HEK293 (cell line): Measurements from ENCODE around the gene CPNE4.

Experiments
- CTCF ChIA-PET: fragments of 350-600 bp; formaldehyde crosslinking; extraction: SDS; loops from one replicate; lab custom pipeline; 2021; ENCODE audit warnings: antibody characterized with exemption; lab: Yijun Ruan, JAX
- POLR2A ChIA-PET: fragments of 300-600 bp; formaldehyde crosslinking; extraction: SDS; loops from one replicate; lab custom pipeline; 2020; ENCODE audit warnings: antibody characterized with exemption, inconsistent platforms; lab: Yijun Ruan, JAX
- H3K27ac ChIP-seq: fragments of 200-500 bp; sonication (Bioruptor generic); 2 replicates; pipeline ENCODE4 v1.5.1; 2014; ENCODE audit warnings: low read depth, low read length, control low read depth, inconsistent platforms; ENCODE audit errors: extremely low read depth
- H3K36me3 ChIP-seq, 2 experiments: fragments of 200-500 bp in 1 of 2; sonication (Bioruptor generic) in 1 of 2; 1 replicate in 1 of 2; 2 replicates in 1 of 2; pipeline ENCODE4 v1.5.1; 2014 to 2017; ENCODE audit warnings: inconsistent platforms in 2 of 2, low read length in 2 of 2; ENCODE audit not compliant: control insufficient read depth in 2 of 2, insufficient read depth in 1 of 2
- H3K4me1 ChIP-seq: fragments of 200-500 bp; sonication (Bioruptor generic); 2 replicates; pipeline ENCODE4 v1.5.1; 2014; ENCODE audit warnings: mild to moderate bottlenecking, low read length, inconsistent platforms; ENCODE audit not compliant: control insufficient read depth, insufficient read depth
- H3K4me3 ChIP-seq: 2 replicates; pipeline ENCODE4 v1.5.1; 2011; ENCODE audit warnings: low read depth, mild to moderate bottlenecking, control low read depth, low read length, moderate library complexity
- H3K9me3 ChIP-seq: fragments of 200-500 bp; sonication (Bioruptor generic); 2 replicates; pipeline ENCODE4 v1.5.1; 2014; ENCODE audit warnings: low read depth, low read length, inconsistent platforms; ENCODE audit not compliant: control insufficient read depth, insufficient read depth
- GFI1B ChIP-seq: fragments of 450-650 bp; formaldehyde crosslinking; IDR thresholded peaks from 2 replicates; pipeline ENCODE4 v1.5.1; 2016; ENCODE audit warnings: missing biosample characterization, missing genetic modification characterization
- GLI2 ChIP-seq: fragments of 450-650 bp; formaldehyde crosslinking; IDR thresholded peaks from 2 replicates; pipeline ENCODE4; 2017; ENCODE audit warnings: missing biosample characterization, missing genetic modification characterization, low read depth, borderline replicate concordance
- GLIS2 ChIP-seq: fragments of 450-650 bp; formaldehyde crosslinking; IDR thresholded peaks from 2 replicates; pipeline ENCODE4 v1.5.1; 2016; ENCODE audit warnings: missing biosample characterization, missing genetic modification characterization
- HOXC10 ChIP-seq: sonication (generic); formaldehyde crosslinking; IDR thresholded peaks from 2 replicates; pipeline ENCODE4 v1.8.1; 2023; ENCODE audit warnings: mild to moderate bottlenecking, missing genetic modification reagents
- KLF10 ChIP-seq: fragments of 450-650 bp; IDR thresholded peaks from 2 replicates; pipeline ENCODE4 v1.5.1; 2018; ENCODE audit warnings: missing biosample characterization, mild to moderate bottlenecking, missing genetic modification characterization
- KLF16 ChIP-seq: fragments of 450-650 bp; formaldehyde crosslinking; IDR thresholded peaks from 2 replicates; pipeline ENCODE4 v1.5.1; 2017; ENCODE audit warnings: missing biosample characterization, missing genetic modification characterization
- MEIS1 ChIP-seq: sonication (generic); formaldehyde crosslinking; IDR thresholded peaks from 2 replicates; pipeline ENCODE4 v1.8.1; 2022; ENCODE audit warnings: missing genetic modification reagents, mild to moderate bottlenecking, borderline replicate concordance
- MYNN ChIP-seq: fragments of 450-650 bp; formaldehyde crosslinking; IDR thresholded peaks from 2 replicates; pipeline ENCODE4 v1.5.1; 2016; ENCODE audit warnings: missing biosample characterization, missing genetic modification characterization, borderline replicate concordance
- SP2 ChIP-seq: fragments of 450-650 bp; formaldehyde crosslinking; IDR thresholded peaks from 2 replicates; pipeline ENCODE4 v1.5.1; 2016; ENCODE audit warnings: missing biosample characterization, missing genetic modification characterization
- SP3 ChIP-seq: fragments of 450-650 bp; formaldehyde crosslinking; IDR thresholded peaks from 2 replicates; pipeline ENCODE4 v1.5.1; 2016; ENCODE audit warnings: missing biosample characterization, missing genetic modification characterization
- WT1 ChIP-seq: fragments of 450-650 bp; formaldehyde crosslinking; IDR thresholded peaks from 2 replicates; pipeline ENCODE4 v1.5.1; 2016; ENCODE audit warnings: missing biosample characterization, missing genetic modification characterization
- ZNF112 ChIP-seq: fragments of 450-650 bp; formaldehyde crosslinking; IDR thresholded peaks from 2 replicates; pipeline ENCODE4 v1.5.0; 2017; ENCODE audit warnings: missing biosample characterization, missing genetic modification characterization
- ZNF157 ChIP-seq: fragments of 450-650 bp; formaldehyde crosslinking; IDR thresholded peaks from 2 replicates; pipeline ENCODE4 v1.5.1; 2016; ENCODE audit warnings: missing biosample characterization, missing genetic modification characterization
- ZNF169 ChIP-seq: fragments of 450-650 bp; formaldehyde crosslinking; IDR thresholded peaks from 2 replicates; pipeline ENCODE4 v1.5.1; 2016; ENCODE audit warnings: missing biosample characterization, missing genetic modification characterization
- ZNF175 ChIP-seq: fragments of 450-650 bp; formaldehyde crosslinking; IDR thresholded peaks from 2 replicates; pipeline ENCODE4 v1.5.1; 2016; ENCODE audit warnings: missing biosample characterization, missing genetic modification characterization
- ZNF184 ChIP-seq: fragments of 450-650 bp; IDR thresholded peaks from 2 replicates; pipeline ENCODE4 v1.5.1; 2018; ENCODE audit warnings: missing biosample characterization, mild to moderate bottlenecking, missing genetic modification characterization
- ZNF274 ChIP-seq, 2 experiments: fragments of 200-500 bp in 1 of 2; fragments of 450-650 bp in 1 of 2; sonication (Bioruptor generic) in 1 of 2; formaldehyde crosslinking in 1 of 2; IDR thresholded peaks; 2 replicates each; pipeline versions ENCODE4 v1.5.1 to v1.6.1; 2014 to 2016; ENCODE audit warnings: borderline replicate concordance in 1 of 2, inconsistent platforms in 1 of 2, low read length in 1 of 2, missing biosample characterization in 1 of 2, missing genetic modification characterization in 1 of 2
- ZNF426 ChIP-seq: fragments of 450-650 bp; formaldehyde crosslinking; IDR thresholded peaks from 2 replicates; pipeline ENCODE4 v1.5.1; 2017; ENCODE audit warnings: missing biosample characterization, missing genetic modification characterization, mild to moderate bottlenecking, inconsistent platforms, moderate library complexity
- ZNF529 ChIP-seq: fragments of 450-650 bp; formaldehyde crosslinking; IDR thresholded peaks from 2 replicates; pipeline ENCODE4 v1.5.1; 2017; ENCODE audit warnings: missing genetic modification characterization, missing biosample characterization; ENCODE audit not compliant: insufficient replicate concordance
- ZNF548 ChIP-seq: fragments of 450-650 bp; formaldehyde crosslinking; IDR thresholded peaks from 2 replicates; pipeline ENCODE4 v1.5.1; 2016; ENCODE audit warnings: missing biosample characterization, missing genetic modification characterization
- ZNF658 ChIP-seq: fragments of 450-650 bp; formaldehyde crosslinking; IDR thresholded peaks from 2 replicates; pipeline ENCODE4; 2016; ENCODE audit warnings: missing biosample characterization, missing genetic modification characterization
- ZNF707 ChIP-seq: fragments of 450-650 bp; formaldehyde crosslinking; IDR thresholded peaks from 2 replicates; pipeline ENCODE4 v1.5.1; 2016; ENCODE audit warnings: missing biosample characterization, missing genetic modification characterization
- TF ChIP-seq, protein P1 (sequence below): fragments of 450-650 bp; formaldehyde crosslinking; IDR thresholded peaks from 2 replicates; pipeline ENCODE4 v1.5.1; 2016; ENCODE audit warnings: missing biosample characterization, missing genetic modification characterization, borderline replicate concordance
- TF ChIP-seq, protein P2 (sequence below): fragments of 450-650 bp; formaldehyde crosslinking; optimal IDR thresholded peaks from 2 replicates; pipeline ENCODE3; 2016; ENCODE audit warnings: missing biosample characterization, mild to moderate bottlenecking, missing genetic modification characterization
- TF ChIP-seq, protein P3 (sequence below): fragments of 450-650 bp; formaldehyde crosslinking; IDR thresholded peaks from 2 replicates; pipeline ENCODE4 v1.5.1; 2016; ENCODE audit warnings: missing biosample characterization, missing genetic modification characterization
- TF ChIP-seq, protein P4 (sequence below): fragments of 450-650 bp; IDR thresholded peaks from 2 replicates; pipeline ENCODE4 v1.5.1; 2018; ENCODE audit warnings: missing biosample characterization, mild to moderate bottlenecking, missing genetic modification characterization
- TF ChIP-seq, protein P5 (sequence below): fragments of 450-650 bp; formaldehyde crosslinking; IDR thresholded peaks from 2 replicates; pipeline ENCODE4 v1.5.1; 2016; ENCODE audit warnings: missing biosample characterization, missing genetic modification characterization
- TF ChIP-seq, protein P6 (sequence below): fragments of 450-650 bp; formaldehyde crosslinking; IDR thresholded peaks from 2 replicates; pipeline ENCODE4 v1.5.1; 2017; ENCODE audit warnings: missing biosample characterization, missing genetic modification characterization

CPNE4 gene

DNA sequence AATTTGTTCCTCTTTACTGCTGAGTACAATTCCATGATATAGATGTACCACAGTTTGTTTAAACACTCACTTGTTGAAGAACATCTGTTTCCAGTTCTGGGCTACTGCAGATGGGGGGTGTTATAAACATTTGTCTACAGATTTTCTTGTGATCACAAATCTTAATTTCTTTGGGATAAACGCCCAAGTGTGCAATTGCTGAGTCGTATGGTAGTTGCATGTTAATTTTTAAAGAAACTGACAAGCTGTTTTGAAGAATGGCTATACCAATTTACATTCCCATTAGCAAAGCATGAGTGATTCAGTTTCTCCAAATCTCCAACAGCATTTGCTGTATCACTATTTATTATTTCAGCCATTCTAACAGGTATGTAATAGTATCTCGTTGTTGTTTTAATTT, 290.0 kb downstream of the CPNE4 start:
- Histone ChIP-seq H3K27ac (no peak overlapping the region), H3K36me3 (no peaks in the 10 kb centered on the region), H3K9me3 (no peaks in the 10 kb centered on the region), H3K4me3 (no peak overlapping the region), H3K4me1 (no peaks in the 10 kb centered on the region)
- ChIA-PET CTCF (interaction anchor here (0.6 kb wide), 1 partner anchor 64 kb away, joined by 3 read pairs; no protein-coding TSS in a partner anchor), POLR2A (no interaction called here)
- TF ChIP-seq GLIS2 (tag by site-specific recombination) (no peak), ZNF529 (no peak), GLI2 (tag by site-specific recombination) (no peak), ZNF112 (tag by site-specific recombination) (no peak), HOXC10 (CRISPR knock-in tag) (no peak), ZNF169 (tag by site-specific recombination) (no peak), ZNF175 (tag by site-specific recombination) (no peak), MEIS1 (no peak), ZNF426 (tag by site-specific recombination) (no peak), KLF16 (tag by site-specific recombination) (no peak), GFI1B (tag by site-specific recombination) (no peak), SP2 (tag by site-specific recombination) (no peak), ZNF184 (tag by site-specific recombination) (no peak), WT1 (tag by site-specific recombination) (no peak), ZNF707 (no peak), ZNF548 (tag by site-specific recombination) (no peak)
- TF ChIP-seq, protein P1, sequence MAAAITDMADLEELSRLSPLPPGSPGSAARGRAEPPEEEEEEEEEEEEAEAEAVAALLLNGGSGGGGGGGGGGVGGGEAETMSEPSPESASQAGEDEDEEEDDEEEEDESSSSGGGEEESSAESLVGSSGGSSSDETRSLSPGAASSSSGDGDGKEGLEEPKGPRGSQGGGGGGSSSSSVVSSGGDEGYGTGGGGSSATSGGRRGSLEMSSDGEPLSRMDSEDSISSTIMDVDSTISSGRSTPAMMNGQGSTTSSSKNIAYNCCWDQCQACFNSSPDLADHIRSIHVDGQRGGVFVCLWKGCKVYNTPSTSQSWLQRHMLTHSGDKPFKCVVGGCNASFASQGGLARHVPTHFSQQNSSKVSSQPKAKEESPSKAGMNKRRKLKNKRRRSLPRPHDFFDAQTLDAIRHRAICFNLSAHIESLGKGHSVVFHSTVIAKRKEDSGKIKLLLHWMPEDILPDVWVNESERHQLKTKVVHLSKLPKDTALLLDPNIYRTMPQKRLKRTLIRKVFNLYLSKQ, result no peak
- TF ChIP-seq, protein P2, sequence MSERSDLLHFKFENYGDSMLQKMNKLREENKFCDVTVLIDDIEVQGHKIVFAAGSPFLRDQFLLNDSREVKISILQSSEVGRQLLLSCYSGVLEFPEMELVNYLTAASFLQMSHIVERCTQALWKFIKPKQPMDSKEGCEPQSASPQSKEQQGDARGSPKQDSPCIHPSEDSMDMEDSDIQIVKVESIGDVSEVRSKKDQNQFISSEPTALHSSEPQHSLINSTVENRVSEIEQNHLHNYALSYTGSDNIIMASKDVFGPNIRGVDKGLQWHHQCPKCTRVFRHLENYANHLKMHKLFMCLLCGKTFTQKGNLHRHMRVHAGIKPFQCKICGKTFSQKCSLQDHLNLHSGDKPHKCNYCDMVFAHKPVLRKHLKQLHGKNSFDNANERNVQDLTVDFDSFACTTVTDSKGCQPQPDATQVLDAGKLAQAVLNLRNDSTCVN (tag by site-specific recombination), result no peak
- TF ChIP-seq, protein P3, sequence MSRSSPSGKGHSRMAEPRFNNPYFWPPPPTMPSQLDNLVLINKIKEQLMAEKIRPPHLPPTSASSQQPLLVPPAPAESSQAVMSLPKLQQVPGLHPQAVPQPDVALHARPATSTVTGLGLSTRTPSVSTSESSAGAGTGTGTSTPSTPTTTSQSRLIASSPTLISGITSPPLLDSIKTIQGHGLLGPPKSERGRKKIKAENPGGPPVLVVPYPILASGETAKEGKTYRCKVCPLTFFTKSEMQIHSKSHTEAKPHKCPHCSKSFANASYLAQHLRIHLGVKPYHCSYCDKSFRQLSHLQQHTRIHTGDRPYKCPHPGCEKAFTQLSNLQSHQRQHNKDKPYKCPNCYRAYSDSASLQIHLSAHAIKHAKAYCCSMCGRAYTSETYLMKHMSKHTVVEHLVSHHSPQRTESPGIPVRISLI (tag by site-specific recombination), result no peak

DNA sequence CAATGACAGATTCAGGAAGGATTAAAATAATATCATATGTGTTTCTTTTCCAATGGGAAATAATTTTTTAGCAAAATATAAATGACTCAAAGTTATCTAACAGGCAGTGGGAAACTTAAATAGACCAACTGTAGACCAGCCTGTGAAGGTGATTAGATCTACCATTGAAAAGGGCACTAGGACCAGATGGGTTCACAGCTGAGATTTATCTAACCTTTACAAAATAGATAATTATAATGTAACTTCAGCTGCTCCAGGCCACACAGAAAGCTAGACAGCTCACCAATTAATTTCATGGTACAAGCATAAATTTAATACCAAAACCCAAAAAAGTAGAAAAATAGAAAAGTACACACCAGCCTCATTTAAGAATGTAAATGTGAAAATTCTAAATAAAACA, 291.7 kb downstream of the CPNE4 start:
- CTCF ChIA-PET, result no interaction called here
- no peak for TF ChIP-seq SP3
- no peak for TF ChIP-seq ZNF707
- TF ChIP-seq ZNF274 (IDR thresholded peaks at IDR 0.05; ENCODE audit: low read length), result no peak
- TF ChIP-seq ZNF274 (tag by site-specific recombination; IDR thresholded peaks at IDR 0.05; ENCODE audit: borderline replicate concordance), result no peak
- TF ChIP-seq ZNF157 (tag by site-specific recombination), result no peak
- TF ChIP-seq, protein P4, sequence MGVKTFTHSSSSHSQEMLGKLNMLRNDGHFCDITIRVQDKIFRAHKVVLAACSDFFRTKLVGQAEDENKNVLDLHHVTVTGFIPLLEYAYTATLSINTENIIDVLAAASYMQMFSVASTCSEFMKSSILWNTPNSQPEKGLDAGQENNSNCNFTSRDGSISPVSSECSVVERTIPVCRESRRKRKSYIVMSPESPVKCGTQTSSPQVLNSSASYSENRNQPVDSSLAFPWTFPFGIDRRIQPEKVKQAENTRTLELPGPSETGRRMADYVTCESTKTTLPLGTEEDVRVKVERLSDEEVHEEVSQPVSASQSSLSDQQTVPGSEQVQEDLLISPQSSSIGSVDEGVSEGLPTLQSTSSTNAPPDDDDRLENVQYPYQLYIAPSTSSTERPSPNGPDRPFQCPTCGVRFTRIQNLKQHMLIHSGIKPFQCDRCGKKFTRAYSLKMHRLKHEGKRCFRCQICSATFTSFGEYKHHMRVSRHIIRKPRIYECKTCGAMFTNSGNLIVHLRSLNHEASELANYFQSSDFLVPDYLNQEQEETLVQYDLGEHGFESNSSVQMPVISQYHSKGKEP (tag by site-specific recombination), result no peak
- TF ChIP-seq MYNN (tag by site-specific recombination), result no peak
- TF ChIP-seq ZNF658, result no peak
- TF ChIP-seq, protein P5, sequence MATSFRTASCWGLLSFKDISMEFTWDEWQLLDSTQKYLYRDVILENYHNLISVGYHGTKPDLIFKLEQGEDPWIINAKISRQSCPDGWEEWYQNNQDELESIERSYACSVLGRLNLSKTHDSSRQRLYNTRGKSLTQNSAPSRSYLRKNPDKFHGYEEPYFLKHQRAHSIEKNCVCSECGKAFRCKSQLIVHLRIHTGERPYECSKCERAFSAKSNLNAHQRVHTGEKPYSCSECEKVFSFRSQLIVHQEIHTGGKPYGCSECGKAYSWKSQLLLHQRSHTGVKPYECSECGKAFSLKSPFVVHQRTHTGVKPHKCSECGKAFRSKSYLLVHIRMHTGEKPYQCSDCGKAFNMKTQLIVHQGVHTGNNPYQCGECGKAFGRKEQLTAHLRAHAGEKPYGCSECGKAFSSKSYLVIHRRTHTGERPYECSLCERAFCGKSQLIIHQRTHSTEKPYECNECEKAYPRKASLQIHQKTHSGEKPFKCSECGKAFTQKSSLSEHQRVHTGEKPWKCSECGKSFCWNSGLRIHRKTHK (tag by site-specific recombination), result no peak
- no peak for TF ChIP-seq KLF10 (tag by site-specific recombination)
- TF ChIP-seq, protein P6, sequence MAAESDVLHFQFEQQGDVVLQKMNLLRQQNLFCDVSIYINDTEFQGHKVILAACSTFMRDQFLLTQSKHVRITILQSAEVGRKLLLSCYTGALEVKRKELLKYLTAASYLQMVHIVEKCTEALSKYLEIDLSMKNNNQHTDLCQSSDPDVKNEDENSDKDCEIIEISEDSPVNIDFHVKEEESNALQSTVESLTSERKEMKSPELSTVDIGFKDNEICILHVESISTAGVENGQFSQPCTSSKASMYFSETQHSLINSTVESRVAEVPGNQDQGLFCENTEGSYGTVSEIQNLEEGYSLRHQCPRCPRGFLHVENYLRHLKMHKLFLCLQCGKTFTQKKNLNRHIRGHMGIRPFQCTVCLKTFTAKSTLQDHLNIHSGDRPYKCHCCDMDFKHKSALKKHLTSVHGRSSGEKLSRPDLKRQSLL (tag by site-specific recombination), result no peak
- Histone ChIP-seq H3K27ac (no peak overlapping the region), H3K4me3 (no peak overlapping the region), H3K36me3 (no peaks in the 10 kb centered on the region), H3K9me3 (no peaks in the 10 kb centered on the region), H3K4me1 (no peaks in the 10 kb centered on the region)
- POLR2A ChIA-PET, result no interaction called here
